Measurements from ENCODE around the gene BLM. TPM values are rescaled to one million over a fixed set of nuclear protein-coding genes. Genes with fewer than 3 reads are reported as not detected.
A peak's percentile ranks its signal among the peaks of the same experiment; 100 is the strongest.
"Not testable (repeated sequence)": the region's sequence is repeated elsewhere in the genome, so short reads cannot be mapped to it uniquely, and the experiment has no call there.

BLM gene
- total and polyA plus RNA-seq, 7 experiments from 2014 or later, result 2.8 to 53.1 (median 6.3) TPM

DNA sequence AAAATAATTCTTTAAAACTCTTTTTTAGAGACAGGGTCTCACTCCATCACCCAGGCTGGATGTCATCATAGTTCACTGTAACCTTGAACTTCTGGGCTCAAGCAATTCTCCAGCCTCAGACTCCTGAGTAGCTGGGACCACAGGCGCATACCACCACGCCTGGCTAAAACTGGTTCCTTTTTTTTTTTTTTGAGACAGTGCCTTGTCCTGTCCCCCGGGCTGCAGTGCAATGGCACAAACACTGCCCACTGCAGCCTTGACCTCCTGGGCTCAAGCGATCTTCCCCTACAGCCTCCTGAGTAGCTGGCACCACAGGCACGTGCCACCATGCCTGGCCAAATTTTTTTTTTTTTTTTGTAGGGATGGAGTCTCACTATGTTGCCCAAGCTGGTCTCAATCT, 127.5 kb downstream of the BLM start:
- peaks cover 0 to 8% of the 10 kb centered on the region in 2 donors for H3K4me1 ChIP-seq (ENCODE audit: control insufficient read depth in 2 of 2, insufficient read depth in 2 of 2, low read length in 2 of 2)
- Mint-ChIP-seq H3K27ac (peak overlapping the region in 1 of 9 donors; percentile 91), H3K4me3 (peak overlapping the region in 1 of 10 donors; percentile 58), H3K27me3 (no peaks in the 10 kb centered on the region), H3K4me1 (peaks cover 4 to 65% (median 11%) of the 10 kb centered on the region in 7 donors), H3K9me3 (peaks cover 0 to 1% (median 0%) of the 10 kb centered on the region in 11 donors), H3K36me3 (peaks cover 0 to 33% (median 0%) of the 10 kb centered on the region in 5 donors)
- ATAC-seq, result peak; percentile 47
- H3K27me3 ChIP-seq (ENCODE audit: control insufficient read depth in 2 of 2, insufficient read depth in 2 of 2, low read length in 2 of 2), result no peaks in the 10 kb centered on the region
- CTCF ChIA-PET, result no interaction called here
- H3K27ac ChIP-seq (ENCODE audit: low read depth, low read length), result no peak overlapping the region
- POLR2A ChIA-PET, result interaction anchor here (0.7 kb wide), 1 partner anchor 396 kb away, joined by 3 read pairs; no protein-coding TSS in a partner anchor
- H3K4me3 ChIP-seq (ENCODE audit: low read length), result no peak overlapping the region
- DNase-seq, result no peak
- H3K36me3 ChIP-seq (ENCODE audit: control insufficient read depth in 2 of 3, insufficient read depth in 3 of 3, low read length in 3 of 3), result no peaks in the 10 kb centered on the region
- H3K9me3 ChIP-seq (ENCODE audit: control insufficient read depth in 2 of 3, low read length in 3 of 3), result no peaks in the 10 kb centered on the region
- intact Hi-C loops (cut with micrococcal nuclease), result no loop called here

DNA sequence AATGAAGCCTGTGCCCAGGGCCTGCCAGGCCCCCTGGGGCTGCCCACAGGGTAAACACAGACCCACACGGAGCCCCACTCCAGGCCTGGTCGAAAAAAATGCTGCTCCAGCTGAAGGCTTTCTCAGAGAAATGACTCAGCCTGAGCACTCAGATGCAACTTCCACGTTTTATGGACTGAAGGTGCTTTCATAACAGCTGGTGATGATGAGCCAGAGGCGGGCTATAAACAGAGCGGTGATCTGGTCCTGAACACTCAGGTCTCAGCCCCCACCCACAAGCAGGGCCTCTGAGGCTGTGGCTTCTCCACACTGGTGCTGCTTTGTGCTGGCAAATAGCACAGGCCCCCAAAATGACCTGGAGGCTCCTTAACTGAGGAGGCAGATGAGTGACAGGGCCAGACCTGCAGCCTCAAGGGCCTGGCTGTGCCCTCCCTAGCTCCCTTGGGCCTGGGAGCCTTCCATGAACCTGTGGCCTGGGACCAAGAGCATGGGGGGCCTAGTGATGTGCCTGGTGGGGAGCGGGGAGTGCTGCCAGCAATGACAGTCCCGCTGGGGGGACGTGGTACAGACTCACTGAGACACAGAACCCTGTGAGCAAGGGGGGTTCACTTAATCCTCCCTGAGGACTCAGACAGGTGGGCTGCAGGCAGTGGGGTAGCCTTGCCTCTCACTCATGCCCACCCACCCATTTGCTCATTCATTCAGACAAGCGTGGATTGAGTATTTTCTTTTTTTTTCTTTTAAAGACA, 128.2 kb downstream of the BLM start:
- Mint-ChIP-seq H3K36me3 (peaks cover 0 to 33% (median 0%) of the 10 kb centered on the region in 5 donors), H3K4me1 (peaks cover 0 to 60% (median 6%) of the 10 kb centered on the region in 7 donors), H3K27me3 (no peaks in the 10 kb centered on the region), H3K9me3 (peaks cover 0 to 1% (median 0%) of the 10 kb centered on the region in 11 donors), H3K27ac (peak overlapping the region in 1 of 9 donors; percentile 91), H3K4me3 (peak overlapping the region in 1 of 10 donors; percentile 58)
- Histone ChIP-seq H3K27ac (ENCODE audit: low read depth, low read length) (no peak overlapping the region), H3K4me3 (ENCODE audit: low read length) (no peak overlapping the region), H3K36me3 (ENCODE audit: control insufficient read depth in 2 of 3, insufficient read depth in 3 of 3, low read length in 3 of 3) (no peaks in the 10 kb centered on the region), H3K4me1 (ENCODE audit: control insufficient read depth in 2 of 2, insufficient read depth in 2 of 2, low read length in 2 of 2) (peaks cover 0 to under 1% of the 10 kb centered on the region in 2 donors), H3K27me3 (ENCODE audit: control insufficient read depth in 2 of 2, insufficient read depth in 2 of 2, low read length in 2 of 2) (no peaks in the 10 kb centered on the region), H3K9me3 (ENCODE audit: control insufficient read depth in 2 of 3, low read length in 3 of 3) (no peaks in the 10 kb centered on the region)
- POLR2A ChIA-PET, result interaction anchor here (0.7 kb wide), 1 partner anchor 396 kb away, joined by 3 read pairs; no protein-coding TSS in a partner anchor
- intact Hi-C loops (cut with micrococcal nuclease), result no loop called here
- ATAC-seq (peak; percentile 90), DNase-seq (peak in 1 of 9 donors; percentile 61)
- CTCF ChIA-PET, result no interaction called here

DNA sequence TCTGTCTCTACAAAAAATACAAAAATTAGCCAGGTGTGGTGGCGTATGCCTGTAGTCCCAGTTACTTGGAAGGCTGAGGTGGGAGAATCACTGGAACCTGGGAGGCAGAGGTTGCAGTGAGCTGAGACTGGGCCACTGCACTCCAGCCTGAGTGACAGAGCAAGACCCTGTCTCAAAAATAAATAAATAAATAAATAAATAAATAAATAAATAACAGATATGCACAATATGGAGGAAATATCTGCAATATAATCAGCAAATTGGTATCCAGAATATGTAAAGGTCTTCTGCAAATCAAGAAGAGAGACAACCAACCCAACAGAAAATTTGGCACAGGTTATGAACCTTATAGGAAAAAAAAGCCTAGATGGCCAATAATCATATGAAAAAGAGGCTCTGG, 132.3 kb downstream of the BLM start:
- ATAC-seq; H3K27me3 ChIP-seq (ENCODE audit: control insufficient read depth in 2 of 2, insufficient read depth in 2 of 2, low read length in 2 of 2); H3K9me3 Mint-ChIP-seq; H3K9me3 ChIP-seq (ENCODE audit: control insufficient read depth in 2 of 3, low read length in 3 of 3); H3K36me3 ChIP-seq (ENCODE audit: control insufficient read depth in 2 of 3, insufficient read depth in 3 of 3, low read length in 3 of 3); POLR2A ChIA-PET; DNase-seq; intact Hi-C loops (cut with micrococcal nuclease); H3K27me3 Mint-ChIP-seq; H3K4me3 ChIP-seq (ENCODE audit: low read length); H3K27ac ChIP-seq (ENCODE audit: low read depth, low read length): not testable (repeated sequence)
- Mint-ChIP-seq H3K4me3 (peak overlapping the region in 1 of 10 donors; percentile 9), H3K4me1 (peaks cover 21 to 69% (median 27%) of the 10 kb centered on the region in 7 donors), H3K27ac (peak overlapping the region in 1 of 9 donors; percentile 49), H3K36me3 (peaks cover 0 to 38% (median 0%) of the 10 kb centered on the region in 5 donors)
- CTCF ChIA-PET, result interaction anchor here (0.7 kb wide), 1 partner anchor 99 kb away, joined by 4 read pairs; no protein-coding TSS in a partner anchor
- H3K4me1 ChIP-seq (ENCODE audit: control insufficient read depth in 2 of 2, insufficient read depth in 2 of 2, low read length in 2 of 2), result peaks cover 13 to 19% of the 10 kb centered on the region in 2 donors

DNA sequence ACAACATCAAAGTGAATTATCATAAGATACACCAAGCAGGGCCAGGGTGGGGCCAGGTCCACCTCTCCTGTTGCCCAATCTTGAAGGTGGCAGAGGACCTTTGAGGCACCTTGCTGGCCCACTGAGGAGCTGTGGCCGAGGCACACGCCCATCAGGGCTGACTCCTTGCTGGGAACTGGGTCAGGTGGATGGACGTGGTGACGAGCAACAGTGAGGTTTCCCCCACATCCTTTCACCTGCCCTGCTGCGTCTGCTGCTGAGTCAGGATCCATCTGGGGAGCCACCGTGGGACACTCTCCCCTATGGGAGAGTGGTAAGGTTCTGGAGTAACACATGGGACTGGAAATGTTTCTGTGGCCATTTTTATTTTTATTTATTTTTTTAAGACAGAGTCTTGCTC, 134.0 kb downstream of the BLM start:
- peaks cover 0 to 6% (median 0%) of the 10 kb centered on the region in 5 donors for H3K27me3 Mint-ChIP-seq
- H3K9me3 ChIP-seq (ENCODE audit: control insufficient read depth in 2 of 3, low read length in 3 of 3), result no peaks in the 10 kb centered on the region
- DNase-seq (no peak), ATAC-seq (peak; percentile 19)
- ChIA-PET POLR2A (interaction anchor here (0.6 to 1.2 kb wide), 2 partner anchors 13 to 911 kb away, joined by 3 to 4 read pairs; no protein-coding TSS in a partner anchor), CTCF (no interaction called here)
- no peak overlapping the region for H3K27ac ChIP-seq (ENCODE audit: low read depth, low read length)
- no peak overlapping the region for H3K4me3 ChIP-seq (ENCODE audit: low read length)
- peaks cover 13 to 19% of the 10 kb centered on the region in 2 donors for H3K4me1 ChIP-seq (ENCODE audit: control insufficient read depth in 2 of 2, insufficient read depth in 2 of 2, low read length in 2 of 2)
- H3K36me3 Mint-ChIP-seq, result peaks cover 0 to 37% (median 0%) of the 10 kb centered on the region in 5 donors
- H3K9me3 Mint-ChIP-seq, result peaks cover 0 to 6% (median 0%) of the 10 kb centered on the region in 11 donors
- H3K27me3 ChIP-seq (ENCODE audit: control insufficient read depth in 2 of 2, insufficient read depth in 2 of 2, low read length in 2 of 2), result no peaks in the 10 kb centered on the region
- peaks cover 24 to 74% (median 31%) of the 10 kb centered on the region in 7 donors for H3K4me1 Mint-ChIP-seq
- peak overlapping the region in 4 of 9 donors; percentile 9 to 92 (median 56) for H3K27ac Mint-ChIP-seq
- H3K4me3 Mint-ChIP-seq, result peak overlapping the region in 3 of 10 donors; percentile 19 to 87 (median 52)
- intact Hi-C loops (cut with micrococcal nuclease), result loop anchor here in 1 of 2 donors (10.0 kb wide), 1 partner anchor 446 kb away; no protein-coding TSS in a partner anchor
- no peaks in the 10 kb centered on the region for H3K36me3 ChIP-seq (ENCODE audit: control insufficient read depth in 2 of 3, insufficient read depth in 3 of 3, low read length in 3 of 3)

DNA sequence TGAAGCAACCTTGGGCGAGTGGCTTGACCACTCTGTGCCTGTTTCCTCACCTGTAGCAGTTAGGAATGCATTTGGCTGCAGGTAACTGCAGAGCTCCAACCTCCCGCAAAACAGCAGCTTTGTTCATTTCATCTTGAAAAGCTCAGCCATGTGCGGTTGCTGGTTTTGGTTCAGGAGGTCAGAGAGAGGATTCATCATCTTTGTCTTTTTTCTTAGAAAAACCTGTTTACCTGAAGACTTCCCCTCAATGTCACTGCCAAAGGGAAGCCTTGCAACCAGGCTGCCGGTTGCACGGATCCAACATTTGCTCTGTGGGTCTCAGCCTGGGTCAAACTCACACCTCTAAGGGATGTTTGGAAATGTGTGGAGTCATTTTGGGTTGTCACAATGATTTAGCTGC, 134.8 kb downstream of the BLM start:
- CTCF ChIA-PET, result interaction anchor here (0.7 to 1.2 kb wide), 2 partner anchors 182 to 403 kb away, joined by 3 read pairs; no protein-coding TSS in a partner anchor
- Mint-ChIP-seq H3K4me1 (peaks cover 24 to 78% (median 38%) of the 10 kb centered on the region in 7 donors), H3K27ac (peak overlapping the region in 5 of 9 donors; percentile 27 to 92 (median 54)), H3K36me3 (peaks cover 0 to 33% (median 0%) of the 10 kb centered on the region in 5 donors), H3K27me3 (peaks cover 0 to 6% (median 0%) of the 10 kb centered on the region in 5 donors), H3K4me3 (peak overlapping the region in 7 of 10 donors; percentile 18 to 87 (median 52)), H3K9me3 (peaks cover 0 to 6% (median 0%) of the 10 kb centered on the region in 11 donors)
- no peak for DNase-seq
- no peaks in the 10 kb centered on the region for H3K36me3 ChIP-seq (ENCODE audit: control insufficient read depth in 2 of 3, insufficient read depth in 3 of 3, low read length in 3 of 3)
- H3K9me3 ChIP-seq (ENCODE audit: control insufficient read depth in 2 of 3, low read length in 3 of 3), result no peaks in the 10 kb centered on the region
- no peak overlapping the region for H3K27ac ChIP-seq (ENCODE audit: low read depth, low read length)
- no peak overlapping the region for H3K4me3 ChIP-seq (ENCODE audit: low read length)
- no peaks in the 10 kb centered on the region for H3K27me3 ChIP-seq (ENCODE audit: control insufficient read depth in 2 of 2, insufficient read depth in 2 of 2, low read length in 2 of 2)
- peaks cover 19 to 21% of the 10 kb centered on the region in 2 donors for H3K4me1 ChIP-seq (ENCODE audit: control insufficient read depth in 2 of 2, insufficient read depth in 2 of 2, low read length in 2 of 2)
- POLR2A ChIA-PET, result interaction anchor here (0.6 to 1.2 kb wide), 2 partner anchors 14 to 912 kb away, joined by 3 to 4 read pairs; no protein-coding TSS in a partner anchor
- intact Hi-C loops (cut with micrococcal nuclease), result loop anchor here in 1 of 2 donors (1.0 to 10.0 kb wide), 6 partner anchors 14 to 447 kb away; no protein-coding TSS in a partner anchor
- no peak for ATAC-seq

DNA sequence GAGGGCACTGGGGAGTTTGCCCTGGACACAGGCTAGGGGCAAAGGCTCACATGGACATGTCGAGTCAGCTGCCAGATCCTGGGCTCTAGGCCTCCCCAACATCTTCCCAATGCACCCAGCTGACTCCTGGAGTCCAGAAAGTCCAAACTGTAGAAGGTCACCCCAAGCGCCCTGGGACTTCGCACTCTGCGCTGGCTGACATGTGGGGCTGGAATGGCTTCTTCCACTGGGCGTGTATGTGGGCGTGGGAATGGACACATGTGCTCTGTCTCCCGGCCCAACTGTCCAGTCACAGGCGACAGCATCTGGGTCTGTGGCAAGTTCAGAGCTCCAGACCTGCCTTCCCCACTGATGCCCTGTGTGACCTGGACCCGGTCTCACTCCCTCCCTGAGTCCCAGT, 138.0 kb downstream of the BLM start:
- H3K4me3 Mint-ChIP-seq, result peak overlapping the region in 1 of 10 donors; percentile 44
- ChIA-PET POLR2A (no interaction called here), CTCF (no interaction called here)
- DNase-seq (no peak), ATAC-seq (no peak)
- Histone ChIP-seq H3K27me3 (ENCODE audit: control insufficient read depth in 2 of 2, insufficient read depth in 2 of 2, low read length in 2 of 2) (no peaks in the 10 kb centered on the region), H3K9me3 (ENCODE audit: control insufficient read depth in 2 of 3, low read length in 3 of 3) (no peaks in the 10 kb centered on the region), H3K4me3 (ENCODE audit: low read length) (no peak overlapping the region), H3K4me1 (ENCODE audit: control insufficient read depth in 2 of 2, insufficient read depth in 2 of 2, low read length in 2 of 2) (peaks cover 22 to 27% of the 10 kb centered on the region in 2 donors), H3K36me3 (ENCODE audit: control insufficient read depth in 2 of 3, insufficient read depth in 3 of 3, low read length in 3 of 3) (no peaks in the 10 kb centered on the region), H3K27ac (ENCODE audit: low read depth, low read length) (no peak overlapping the region)
- H3K9me3 Mint-ChIP-seq, result peaks cover 0 to 6% (median 0%) of the 10 kb centered on the region in 11 donors
- H3K27me3 Mint-ChIP-seq, result peaks cover 0 to 6% (median 0%) of the 10 kb centered on the region in 5 donors
- intact Hi-C loops (cut with micrococcal nuclease), result loop anchor here in 1 of 2 donors (10.0 kb wide), 1 partner anchor 450 kb away; no protein-coding TSS in a partner anchor
- peaks cover 24 to 86% (median 47%) of the 10 kb centered on the region in 7 donors for H3K4me1 Mint-ChIP-seq
- H3K36me3 Mint-ChIP-seq, result peaks cover 0 to 28% (median 0%) of the 10 kb centered on the region in 5 donors
- H3K27ac Mint-ChIP-seq, result peak overlapping the region in 5 of 9 donors; percentile 36 to 93 (median 65)

Data from naive thymus-derived CD4-positive, alpha-beta T cell (primary cell).